Adrenal gland (tissue), 12 donors: ENCODE data around the gene GID4. TPM values are rescaled to one million over a fixed set of nuclear protein-coding genes. Genes with fewer than 3 reads are reported as not detected.

Experiments used
- DNase-seq, 7 donors: peaks; one replicate each; pipeline ENCODE4 v3.0.0-alpha.2; 2019 to 2020
- H3K27ac ChIP-seq, 5 donors: fragments of 200-600 bp; sonication (generic) in 4 of 5; 1 replicate in 3 of 5; 2 replicates in 2 of 5; pipeline versions ENCODE4 v1.5.1 to v1.8.0; 2016 to 2020; ENCODE audit warnings: mild to moderate bottlenecking in 1 of 5
- H3K27me3 ChIP-seq: fragments of 200-600 bp; 2 replicates; pipeline ENCODE4 v1.8.0; 2021
- H3K36me3 ChIP-seq, 2 donors: fragments of 200-600 bp; replicated peaks in 1 of 2; 1 replicate in 1 of 2; 2 replicates in 1 of 2; pipeline versions ENCODE4 v1.5.1 to v1.8.0; 2018 to 2022
- H3K4me1 ChIP-seq, 2 donors: fragments of 200-600 bp; replicated peaks in 1 of 2; 1 replicate in 1 of 2; 2 replicates in 1 of 2; pipeline versions ENCODE4 v1.5.1 to v1.8.0; 2018 to 2021
- H3K4me3 ChIP-seq, 4 donors: fragments of 200-600 bp; sonication (generic) in 3 of 4; one replicate each; pipeline ENCODE4 v1.5.1; 2016 to 2018
- H3K9me3 ChIP-seq, 3 donors: fragments of 200-600 bp; sonication (generic) in 1 of 3; replicated peaks in 1 of 3; 1 replicate in 2 of 3; 2 replicates in 1 of 3; pipeline versions ENCODE4 v1.5.1 to v1.8.0; 2016 to 2021
- CTCF ChIP-seq, 6 experiments: fragments of 450-650 bp in 4 of 6; fragments of 200-600 bp in 2 of 6; sonication (generic) in 1 of 6; IDR thresholded peaks; 1 replicate in 5 of 6; 2 replicates in 1 of 6; pipeline versions ENCODE4 v1.5.1 to v1.8.0; 2016 to 2021; ENCODE audit warnings: antibody characterized with exemption in 6 of 6, mild to moderate bottlenecking in 2 of 6, moderate library complexity in 1 of 6
- POLR2A ChIP-seq, 2 donors: fragments of 450-650 bp; IDR thresholded peaks; one replicate each; pipeline ENCODE4 v1.6.1; 2017; ENCODE audit warnings: antibody characterized with exemption in 2 of 2, mild to moderate bottlenecking in 2 of 2, moderate library complexity in 1 of 2
- WGBS, 4 donors: extraction: QIAGEN DNeasy Blood & Tissue Kit in 2 of 4; methylation state at CpG; one replicate each; pipeline versions ENCODE4 v1.1.5 to v1.1.7; 2013 to 2017; 5-methylcytosine and 5-hydroxymethylcytosine counted together
- intact Hi-C, 2 donors: fragments of 100-400 bp; cut with DNase I; formaldehyde crosslinking; loops; one replicate each; pipeline versions ENCODE4 v1.14.1 to v1.15.0; 2022 to 2023
- polyA plus RNA-seq, 3 donors: library from polyadenylated mRNA; stranded (reverse); fragments of 200-250 nt in 2 of 3; fragments of 350-450 nt in 1 of 3; fragmentation: Illumina TruSeq in 1 of 3; extraction: RNeasy Lipid Tissue Mini Kit (QIAGEN cat#74804) in 1 of 3; gene quantifications; one replicate each; pipeline ENCODE4 v1.2.3, GENCODE V29; 2013 to 2014
- total RNA-seq, 9 donors: library from RNA; depleted of rRNA in 4 of 9; stranded (reverse); fragments of >200 nt in 4 of 9; fragments of 120-200 nt in 1 of 9; fragmentation: NEBNext Ultra II Directional in 1 of 9; extraction: Animal tissue kit (Norgen Biotek cat#: 25700) in 1 of 9; gene quantifications; one replicate each; pipeline versions ENCODE4 v1.1.0 to v1.2.4, GENCODE V29; 2013 to 2023
- donor health status: healthy with polysubstance abuse.
- donor health status: Bipolar disorder and iron deficiency.
- donor health status: DM: yes; HTN: yes; CAD: no.
- donor health status: DM: no; HTN: no; CAD: no.
- donor health status: DM: no; HTN: no; CAD: no.
- donor health status: DM: yes; HTN: yes; CAD: no.

GID4 gene
- total and polyA plus RNA-seq, 12 donors = 4.2 to 16.7 (median 9.7) TPM

- TF ChIP-seq POLR2A (IDR thresholded peaks at IDR 0.05) (no peak), CTCF (IDR thresholded peaks at IDR 0.05) (no peak)
- no peak overlapping the region for H3K27ac ChIP-seq
- no peaks in the 10 kb centered on the region for H3K27me3 ChIP-seq
- no peaks in the 10 kb centered on the region for H3K36me3 ChIP-seq
- 36 to 39% (median 37%) methylated on average over 4 to 6 of the region's 6 CpGs for WGBS, 4 donors
- peaks cover 27 to 58% of the 10 kb centered on the region in 2 donors for H3K4me1 ChIP-seq
- DNase-seq = no peak
- H3K9me3 ChIP-seq = no peaks in the 10 kb centered on the region
- intact Hi-C loops = no loop called here
- H3K4me3 ChIP-seq = peak overlapping the region; percentile 43 to 98 (median 56)
Measured at GRCh38 chr17:18040261-18040858, 1.2 kb downstream of the GID4 start.

- Histone ChIP-seq H3K9me3 (no peaks in the 10 kb centered on the region), H3K4me1 (peaks cover 27 to 58% of the 10 kb centered on the region in 2 donors), H3K27me3 (no peaks in the 10 kb centered on the region), H3K36me3 (peaks cover 0 to 4% of the 10 kb centered on the region in 2 donors), H3K4me3 (no peak overlapping the region), H3K27ac (no peak overlapping the region)
- DNase-seq = no peak
- WGBS, 4 donors = 31 to 91% (median 41%) methylated on average over 1 of the region's 1 CpG
- intact Hi-C loops = no loop called here
- no peak for TF ChIP-seq POLR2A (IDR thresholded peaks at IDR 0.05)
- no peak for TF ChIP-seq CTCF (IDR thresholded peaks at IDR 0.05)
Measured at GRCh38 chr17:18041776-18042175, 2.6 kb downstream of the GID4 start.

- Histone ChIP-seq H3K4me3 (no peak overlapping the region), H3K9me3 (no peaks in the 10 kb centered on the region), H3K27me3 (no peaks in the 10 kb centered on the region), H3K4me1 (peaks cover 24 to 49% of the 10 kb centered on the region in 2 donors), H3K27ac (no peak overlapping the region), H3K36me3 (peaks cover 0 to 14% of the 10 kb centered on the region in 2 donors)
- WGBS, 4 donors = 74 to 86% (median 79%) methylated on average over 8 of the region's 8 CpGs
- no peak for DNase-seq
- intact Hi-C loops = no loop called here
- TF ChIP-seq POLR2A (IDR thresholded peaks at IDR 0.05) (no peak), CTCF (IDR thresholded peaks at IDR 0.05) (no peak)
Measured at GRCh38 chr17:18042983-18043382, 3.8 kb downstream of the GID4 start.

- 40 to 64% (median 53%) methylated on average over 1 of the region's 1 CpG for WGBS, 4 donors
- intact Hi-C loops = no loop called here
Measured at GRCh38 chr17:18043491-18043890, 4.3 kb downstream of the GID4 start.

More at GRCh38 chr17:18043491-18043890, 4.3 kb downstream of the GID4 start:
- Histone ChIP-seq H3K4me3 (no peak overlapping the region), H3K36me3 (peaks cover 0 to 14% of the 10 kb centered on the region in 2 donors), H3K27ac (no peak overlapping the region), H3K27me3 (no peaks in the 10 kb centered on the region), H3K4me1 (peaks cover 20 to 44% of the 10 kb centered on the region in 2 donors), H3K9me3 (no peaks in the 10 kb centered on the region)
- TF ChIP-seq CTCF (IDR thresholded peaks at IDR 0.05) = peak in 1 of 6 experiments; percentile 11
- no peak for TF ChIP-seq POLR2A (IDR thresholded peaks at IDR 0.05)
- DNase-seq = no peak
